Measurements from ENCODE around the gene IGFN1. TPM values are rescaled to one million over a fixed set of nuclear protein-coding genes. Genes with fewer than 3 reads are reported as not detected.

IGFN1 gene
- total RNA-seq, 1 experiment from 2014 or later = 0.04 TPM

DNA sequence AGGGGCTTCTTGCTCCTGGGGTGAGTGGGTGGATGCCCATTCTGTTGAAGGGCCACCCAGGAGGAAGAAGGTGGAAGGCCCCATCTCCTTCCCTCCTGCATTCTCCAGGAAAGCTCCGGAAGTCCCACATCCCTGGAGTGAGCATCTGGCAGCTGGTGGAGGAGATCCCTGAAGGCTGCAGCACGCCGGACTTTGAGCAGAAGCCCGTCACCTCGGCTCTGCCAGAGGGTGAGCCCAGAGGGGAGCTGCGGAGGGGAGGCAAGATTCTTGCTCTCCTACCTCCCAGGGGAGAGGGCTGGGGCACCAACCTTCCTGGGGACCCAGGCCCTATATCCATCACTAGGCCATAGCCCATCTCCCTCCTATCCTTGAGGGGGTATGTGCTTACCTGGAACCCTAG lies 3.4 kb downstream of the IGFN1 start:
- Histone ChIP-seq H3K9me2 (replicated peaks; ENCODE audit: low read length) (no peaks in the 10 kb centered on the region), H3K36me3 (ENCODE audit: low read depth, low read length) (no peaks in the 10 kb centered on the region), H3K4me1 (ENCODE audit: insufficient read depth, low read length) (peaks cover 17% of the 10 kb centered on the region), H3K27ac (ENCODE audit: low read length) (no peak overlapping the region), H3K4me2 (ENCODE audit: low read length) (no peak overlapping the region), H3F3A (ENCODE audit: low read length, unreplicated experiment) (no peaks in the 10 kb centered on the region), H4K20me1 (ENCODE audit: low read length) (no peaks in the 10 kb centered on the region), H3K79me2 (ENCODE audit: low read length) (no peaks in the 10 kb centered on the region), H3K4me3 (ENCODE audit: low read length) (no peak overlapping the region), H3K9ac (ENCODE audit: low read length) (no peak overlapping the region), H3K9me3 (ENCODE audit: low read length) (no peaks in the 10 kb centered on the region), H3K27me3 (ENCODE audit: low read length) (no peaks in the 10 kb centered on the region), H2AFZ (ENCODE audit: low read length) (no peak overlapping the region)
- ChIA-PET CTCF (no interaction called here), POLR2A (ENCODE audit: unreplicated experiment) (no interaction called here)
- intact Hi-C loops (cut with micrococcal nuclease) = no loop called here
- DNase-seq (no peak), ATAC-seq (no peak)
- no TSS peak for BruUV-seq (replicated peaks)
- TF ChIP-seq CTCF (conservative IDR thresholded peaks at IDR 0.05; ENCODE audit: low read depth, low read length) = no peak
- TF ChIP-seq EZH2 (IDR thresholded peaks at IDR 0.05; ENCODE audit: low read length, unreplicated experiment) = no peak
- TF ChIP-seq EZH2phosphoT487 (IDR thresholded peaks at IDR 0.05; ENCODE audit: borderline replicate concordance, low read length) = no peak

DNA sequence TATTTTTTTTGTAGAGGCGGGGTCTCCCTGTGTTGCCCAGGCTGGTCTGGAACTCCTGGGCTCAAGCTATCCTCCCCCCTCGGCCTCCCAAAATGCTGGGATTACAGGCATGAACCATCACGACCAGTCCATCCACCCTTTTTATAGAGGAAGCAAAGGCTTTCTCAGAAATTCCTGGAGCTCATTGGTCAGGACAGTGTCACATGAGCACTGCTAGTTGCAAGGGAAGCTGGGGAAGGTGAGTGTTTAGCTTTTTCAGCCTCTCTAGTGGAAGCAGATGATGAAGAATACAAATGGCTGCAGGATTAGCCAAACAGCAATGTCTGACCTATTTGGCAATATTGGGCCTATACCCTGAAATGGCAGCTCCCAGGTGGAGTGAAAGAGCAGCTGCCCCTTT lies 8.0 kb downstream of the IGFN1 start:
- Histone ChIP-seq H3K79me2 (ENCODE audit: low read length) (no peaks in the 10 kb centered on the region), H3K4me3 (ENCODE audit: low read length) (no peak overlapping the region), H4K20me1 (ENCODE audit: low read length) (no peaks in the 10 kb centered on the region), H3K9me3 (ENCODE audit: low read length) (no peaks in the 10 kb centered on the region), H3K27ac (ENCODE audit: low read length) (no peak overlapping the region), H2AFZ (ENCODE audit: low read length) (no peak overlapping the region), H3K4me1 (ENCODE audit: insufficient read depth, low read length) (no peaks in the 10 kb centered on the region), H3K9me2 (replicated peaks; ENCODE audit: low read length) (no peaks in the 10 kb centered on the region), H3K4me2 (ENCODE audit: low read length) (no peak overlapping the region), H3K27me3 (ENCODE audit: low read length) (peaks cover 3% of the 10 kb centered on the region), H3F3A (ENCODE audit: low read length, unreplicated experiment) (no peaks in the 10 kb centered on the region), H3K36me3 (ENCODE audit: low read depth, low read length) (no peaks in the 10 kb centered on the region), H3K9ac (ENCODE audit: low read length) (no peak overlapping the region)
- TF ChIP-seq EZH2phosphoT487 (IDR thresholded peaks at IDR 0.05; ENCODE audit: borderline replicate concordance, low read length) (no peak), EZH2 (IDR thresholded peaks at IDR 0.05; ENCODE audit: low read length, unreplicated experiment) (no peak), CTCF (conservative IDR thresholded peaks at IDR 0.05; ENCODE audit: low read depth, low read length) (no peak)
- ChIA-PET POLR2A (ENCODE audit: unreplicated experiment) (no interaction called here), CTCF (no interaction called here)
- intact Hi-C loops (cut with micrococcal nuclease) = no loop called here
- no peak for DNase-seq
- ATAC-seq = no peak
- BruUV-seq (replicated peaks) = no TSS peak

DNA sequence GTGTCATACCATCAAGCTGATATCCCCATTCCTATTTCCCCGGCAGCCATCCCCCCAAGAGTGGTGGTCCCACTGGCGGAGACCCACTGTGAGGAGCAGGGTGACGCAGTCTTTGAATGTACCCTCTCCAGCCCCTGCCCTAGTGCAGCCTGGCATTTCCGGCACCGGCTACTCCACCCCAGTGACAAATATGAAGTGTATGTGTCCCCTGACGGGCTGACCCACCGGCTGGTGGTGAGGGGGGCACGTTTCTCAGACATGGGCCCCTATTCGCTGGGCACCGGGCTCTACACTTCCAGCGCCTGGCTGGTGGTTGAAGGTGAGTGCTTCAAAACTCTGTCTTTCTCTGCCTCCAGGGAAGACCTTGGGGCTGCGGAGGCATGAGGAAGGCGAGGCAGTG lies 14.4 kb downstream of the IGFN1 start:
- no peaks in the 10 kb centered on the region for H3K9me2 ChIP-seq (replicated peaks; ENCODE audit: low read length)
- no peaks in the 10 kb centered on the region for H4K20me1 ChIP-seq (ENCODE audit: low read length)
- H3K36me3 ChIP-seq (ENCODE audit: low read depth, low read length) = no peaks in the 10 kb centered on the region
- no peak overlapping the region for H3K9ac ChIP-seq (ENCODE audit: low read length)
- no peak overlapping the region for H2AFZ ChIP-seq (ENCODE audit: low read length)
- intact Hi-C loops (cut with micrococcal nuclease) = no loop called here
- H3K4me2 ChIP-seq (ENCODE audit: low read length) = no peak overlapping the region
- BruUV-seq (replicated peaks) = no TSS peak
- POLR2A ChIA-PET (ENCODE audit: unreplicated experiment) = no interaction called here
- DNase-seq (no peak), ATAC-seq (no peak)
- no peaks in the 10 kb centered on the region for H3K79me2 ChIP-seq (ENCODE audit: low read length)
- TF ChIP-seq EZH2phosphoT487 (IDR thresholded peaks at IDR 0.05; ENCODE audit: borderline replicate concordance, low read length) (no peak), CTCF (conservative IDR thresholded peaks at IDR 0.05; ENCODE audit: low read depth, low read length) (no peak), EZH2 (IDR thresholded peaks at IDR 0.05; ENCODE audit: low read length, unreplicated experiment) (no peak)
- H3K27me3 ChIP-seq (ENCODE audit: low read length) = peaks cover 49% of the 10 kb centered on the region
- no peaks in the 10 kb centered on the region for H3K4me1 ChIP-seq (ENCODE audit: insufficient read depth, low read length)
- no peaks in the 10 kb centered on the region for H3K9me3 ChIP-seq (ENCODE audit: low read length)
- H3F3A ChIP-seq (ENCODE audit: low read length, unreplicated experiment) = no peaks in the 10 kb centered on the region
- CTCF ChIA-PET = no interaction called here
- H3K4me3 ChIP-seq (ENCODE audit: low read length) = no peak overlapping the region
- H3K27ac ChIP-seq (ENCODE audit: low read length) = no peak overlapping the region
